Measurements from ENCODE around the gene CD48.

CD48 gene

GRCh38 chr1:160651433-160652064 is 60.1 kb downstream of the CD48 start:
- no peak for DNase-seq

- no peak for DNase-seq
Observed at GRCh38 chr1:160647329-160647720, 64.3 kb downstream of the CD48 start.

GRCh38 chr1:160646711-160647328 is 64.8 kb downstream of the CD48 start, which contains the start of gene SLAMF1:
TSS of gene SLAMF1 (minus strand) at chr1:160647044. CDS start at chr1:160646945, 99 bp downstream.
- DNase-seq = no peak

- no peak for DNase-seq
Observed at GRCh38 chr1:160646180-160646579, 65.4 kb downstream of the CD48 start.

GRCh38 chr1:160645386-160646130 is 66.1 kb downstream of the CD48 start:
- DNase-seq = no peak

GRCh38 chr1:160644399-160644798 is 67.2 kb downstream of the CD48 start:
- DNase-seq = no peak

- no peak for DNase-seq
Observed at GRCh38 chr1:160643138-160643537, 68.5 kb downstream of the CD48 start.

- DNase-seq = no peak
Observed at GRCh38 chr1:160642281-160642644, 69.4 kb downstream of the CD48 start.

- no peak for DNase-seq
Observed at GRCh38 chr1:160641323-160642280, 70.0 kb downstream of the CD48 start.

GRCh38 chr1:160640359-160641123 is 71.1 kb downstream of the CD48 start:
- DNase-seq = no peak

- DNase-seq = no peak
Observed at GRCh38 chr1:160639652-160640051, 72.0 kb downstream of the CD48 start.

- no peak for DNase-seq
Observed at GRCh38 chr1:160638926-160639325, 72.7 kb downstream of the CD48 start.

GRCh38 chr1:160638540-160638857 is 73.1 kb downstream of the CD48 start:
- no peak for DNase-seq

GRCh38 chr1:160637821-160638539 is 73.6 kb downstream of the CD48 start:
- no peak for DNase-seq

GRCh38 chr1:160637065-160637464 is 74.6 kb downstream of the CD48 start:
- DNase-seq = no peak

GRCh38 chr1:160636547-160636946 is 75.1 kb downstream of the CD48 start:
- no peak for DNase-seq

- no peak for DNase-seq
Observed at GRCh38 chr1:160636076-160636475, 75.5 kb downstream of the CD48 start.

GRCh38 chr1:160634543-160635491 is 76.8 kb downstream of the CD48 start:
- DNase-seq = no peak

- no peak for DNase-seq
Observed at GRCh38 chr1:160633330-160633903, 78.2 kb downstream of the CD48 start.

- no peak for DNase-seq
Observed at GRCh38 chr1:160631983-160632625, 79.5 kb downstream of the CD48 start.

Measured in NCI-H1436 (cell line).